Stimulated activated CD8-positive, alpha-beta memory T cell treated with anti-CD3 and anti-CD28 coated beads, Interleukin-4, amount 100 ng/mL, for 1 hour (primary cell): ENCODE measurements around the gene PAK5.

Experiments
- DNase-seq, 2 donors: peaks; one replicate each; pipeline ENCODE4 v3.0.0-alpha.2; 2020; ENCODE audit warnings: low read depth in 2 of 2, low spot score in 1 of 2

Gene PAK5

GRCh38 chr20:9578594-9578993 lies 260.3 kb downstream of the PAK5 start:
- no peak for DNase-seq

- DNase-seq, result no peak
These were observed 261.5 kb downstream of the PAK5 start for GRCh38 chr20:9577397-9577796.

GRCh38 chr20:9576695-9577094 lies 262.2 kb downstream of the PAK5 start:
- DNase-seq, result no peak

- DNase-seq, result no peak
These were observed 263.0 kb downstream of the PAK5 start for GRCh38 chr20:9575836-9576235.

GRCh38 chr20:9574776-9575175 lies 264.1 kb downstream of the PAK5 start:
- DNase-seq, result no peak

GRCh38 chr20:9574181-9574580 lies 264.7 kb downstream of the PAK5 start:
- no peak for DNase-seq

GRCh38 chr20:9573335-9574151 lies 265.3 kb downstream of the PAK5 start:
- no peak for DNase-seq

GRCh38 chr20:9572670-9573069 lies 266.2 kb downstream of the PAK5 start:
- no peak for DNase-seq

- no peak for DNase-seq
These were observed 267.1 kb downstream of the PAK5 start for GRCh38 chr20:9571783-9572182.

- no peak for DNase-seq
These were observed 268.3 kb downstream of the PAK5 start for GRCh38 chr20:9570612-9571011.

- no peak for DNase-seq
These were observed 271.9 kb downstream of the PAK5 start for GRCh38 chr20:9566977-9567376.

GRCh38 chr20:9565910-9566550 lies 272.8 kb downstream of the PAK5 start:
- DNase-seq, result no peak

- DNase-seq, result no peak
These were observed 281.5 kb downstream of the PAK5 start for GRCh38 chr20:9557411-9557810.

GRCh38 chr20:9555781-9556180 lies 283.1 kb downstream of the PAK5 start:
- DNase-seq, result no peak

GRCh38 chr20:9551808-9552550 lies 286.9 kb downstream of the PAK5 start:
- DNase-seq, result no peak

- DNase-seq, result no peak
These were observed 288.0 kb downstream of the PAK5 start for GRCh38 chr20:9550871-9551270.

GRCh38 chr20:9550283-9550682 lies 288.6 kb downstream of the PAK5 start:
- no peak for DNase-seq

- DNase-seq, result no peak
These were observed 295.7 kb downstream of the PAK5 start for GRCh38 chr20:9543214-9543613.

GRCh38 chr20:9535449-9535848 lies 303.4 kb downstream of the PAK5 start:
- no peak for DNase-seq

GRCh38 chr20:9534025-9534424 lies 304.9 kb downstream of the PAK5 start:
- DNase-seq, result no peak

GRCh38 chr20:9532069-9532838 lies 306.6 kb downstream of the PAK5 start:
- DNase-seq, result no peak
